Esophagus squamous epithelium (tissue), 5 donors: ENCODE data around the gene DNAH8. TPM values are rescaled to one million over a fixed set of nuclear protein-coding genes. Genes with fewer than 3 reads are reported as not detected.
A peak's percentile ranks its signal among the peaks of the same experiment; 100 is the strongest.

Source experiments
- DNase-seq: peaks from one replicate; lab custom pipeline; 2025; lab: John Stamatoyannopoulos, UW
- H3K27ac ChIP-seq, 4 donors: fragments of 200-600 bp; sonication (generic); one replicate each; pipeline ENCODE4 v1.5.1; 2016 to 2019; ENCODE audit warnings: mild to moderate bottlenecking in 1 of 4
- H3K27me3 ChIP-seq, 4 donors: fragments of 200-600 bp; sonication (generic); 1 replicate in 3 of 4; 2 replicates in 1 of 4; pipeline versions ENCODE4 v1.5.1 to v1.6.0; 2017 to 2021; ENCODE audit warnings: antibody characterized with exemption in 1 of 4
- H3K36me3 ChIP-seq, 3 donors: fragments of 200-600 bp; sonication (generic); one replicate each; pipeline ENCODE4 v1.5.1; 2016 to 2019
- H3K4me1 ChIP-seq, 3 donors: fragments of 200-600 bp; sonication (generic); one replicate each; pipeline ENCODE4 v1.5.1; 2017 to 2019
- H3K4me3 ChIP-seq, 4 donors: fragments of 200-600 bp; sonication (generic); 1 replicate in 3 of 4; 2 replicates in 1 of 4; pipeline ENCODE4 v1.5.1; 2016 to 2019; ENCODE audit warnings: mild to moderate bottlenecking in 2 of 4, moderate library complexity in 1 of 4
- H3K9me3 ChIP-seq, 3 donors: fragments of 200-600 bp; sonication (generic); one replicate each; pipeline ENCODE4 v1.5.1; 2016 to 2019
- CTCF ChIP-seq, 6 experiments: fragments of 450-650 bp in 4 of 6; fragments of 200-600 bp in 2 of 6; sonication (generic) in 2 of 6; IDR thresholded peaks; one replicate each; pipeline ENCODE4 v1.5.1; 2016 to 2019; ENCODE audit warnings: antibody characterized with exemption in 6 of 6, mild to moderate bottlenecking in 4 of 6, moderate library complexity in 4 of 6
- POLR2A ChIP-seq, 4 donors: fragments of 450-650 bp; IDR thresholded peaks; one replicate each; pipeline ENCODE4 v1.6.1; 2017; ENCODE audit warnings: antibody characterized with exemption in 4 of 4, mild to moderate bottlenecking in 4 of 4, moderate library complexity in 3 of 4
- WGBS, 2 donors: methylation state at CpG; one replicate each; pipeline ENCODE4 v1.1.5; 2018; 5-methylcytosine and 5-hydroxymethylcytosine counted together
- intact Hi-C: fragments of 100-400 bp; cut with DNase I; formaldehyde crosslinking; loops from one replicate; pipeline ENCODE4 v1.15.0; 2022
- total RNA-seq, 4 donors: library from RNA; depleted of rRNA; stranded (reverse); fragments of >200 nt; gene quantifications; one replicate each; pipeline ENCODE4 v1.1.0, GENCODE V29; 2016
- donor health status: DM: yes; HTN: yes; CAD: no.

Gene DNAH8
- total RNA-seq, 4 donors from 2014 or later: under 0.01 to 0.03 TPM; not detected in 2

DNA sequence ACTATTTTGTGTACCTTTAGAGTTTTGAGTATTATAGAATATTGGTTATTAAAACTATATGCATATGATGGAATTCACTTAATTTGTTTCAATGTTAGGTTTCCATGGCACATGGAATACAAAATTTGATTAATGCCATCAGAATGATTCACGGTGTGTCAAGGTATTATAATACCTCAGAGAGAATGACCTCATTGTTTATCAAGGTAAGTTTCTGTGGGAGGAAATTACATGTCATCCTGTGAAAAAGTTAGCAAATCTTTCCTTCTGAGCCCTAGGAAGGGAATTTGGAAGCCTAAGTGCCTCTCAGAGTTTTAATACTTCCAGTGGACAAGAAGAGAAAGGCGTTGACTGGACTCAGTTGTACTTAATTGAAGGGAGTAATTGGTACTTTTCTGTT lies 40.8 kb downstream of the DNAH8 start:
- intact Hi-C loops: no loop called here
- no peaks in the 10 kb centered on the region for H3K9me3 ChIP-seq
- H3K36me3 ChIP-seq: no peaks in the 10 kb centered on the region
- DNase-seq: no peak
- H3K27me3 ChIP-seq: no peaks in the 10 kb centered on the region
- TF ChIP-seq CTCF (IDR thresholded peaks at IDR 0.05) (no peak), POLR2A (IDR thresholded peaks at IDR 0.05) (no peak)
- WGBS, 2 donors: 43 to 56% methylated on average over 2 of the region's 2 CpGs
- H3K4me3 ChIP-seq: no peak overlapping the region
- peak overlapping the region in 3 of 4 donors; percentile 74 to 83 (median 75) for H3K27ac ChIP-seq
- H3K4me1 ChIP-seq: peaks cover 0 to 4% (median 0%) of the 10 kb centered on the region in 3 donors

DNA sequence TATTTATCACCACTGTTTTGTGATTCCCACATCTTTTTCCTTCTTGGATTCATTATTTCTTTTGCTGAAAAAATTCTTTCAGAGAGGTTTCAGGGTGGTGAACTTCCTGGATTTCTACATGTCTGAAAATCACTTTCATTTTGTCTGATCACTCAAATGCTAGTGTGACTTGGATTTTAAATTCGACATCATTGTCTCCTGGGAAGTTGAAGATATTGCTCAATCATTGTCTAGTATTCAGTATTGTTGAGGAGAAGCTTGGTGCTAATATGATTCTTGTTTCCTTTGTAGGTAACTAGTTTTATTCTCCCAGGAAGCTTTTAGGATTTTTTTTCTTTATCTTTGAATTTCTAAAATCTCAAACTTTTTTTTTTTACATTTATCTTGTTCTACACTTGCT lies 45.0 kb downstream of the DNAH8 start:
- Histone ChIP-seq H3K9me3 (no peaks in the 10 kb centered on the region), H3K4me3 (no peak overlapping the region), H3K36me3 (no peaks in the 10 kb centered on the region), H3K27ac (no peak overlapping the region), H3K4me1 (peaks cover 0 to 4% (median 0%) of the 10 kb centered on the region in 3 donors), H3K27me3 (no peaks in the 10 kb centered on the region)
- no peak for DNase-seq
- intact Hi-C loops: no loop called here
- WGBS, 2 donors: 52 to 62% methylated on average over 1 of the region's 1 CpG
- TF ChIP-seq CTCF (IDR thresholded peaks at IDR 0.05): no peak
- TF ChIP-seq POLR2A (IDR thresholded peaks at IDR 0.05): no peak

GRCh38 chr6:38762848-38763247 lies 47.7 kb downstream of the DNAH8 start:
- no peak for DNase-seq
- Histone ChIP-seq H3K36me3 (no peaks in the 10 kb centered on the region), H3K4me1 (no peaks in the 10 kb centered on the region), H3K4me3 (no peak overlapping the region), H3K27ac (no peak overlapping the region), H3K27me3 (no peaks in the 10 kb centered on the region), H3K9me3 (no peaks in the 10 kb centered on the region)
- TF ChIP-seq CTCF (IDR thresholded peaks at IDR 0.05) (no peak), POLR2A (IDR thresholded peaks at IDR 0.05) (no peak)
- intact Hi-C loops: no loop called here

DNA sequence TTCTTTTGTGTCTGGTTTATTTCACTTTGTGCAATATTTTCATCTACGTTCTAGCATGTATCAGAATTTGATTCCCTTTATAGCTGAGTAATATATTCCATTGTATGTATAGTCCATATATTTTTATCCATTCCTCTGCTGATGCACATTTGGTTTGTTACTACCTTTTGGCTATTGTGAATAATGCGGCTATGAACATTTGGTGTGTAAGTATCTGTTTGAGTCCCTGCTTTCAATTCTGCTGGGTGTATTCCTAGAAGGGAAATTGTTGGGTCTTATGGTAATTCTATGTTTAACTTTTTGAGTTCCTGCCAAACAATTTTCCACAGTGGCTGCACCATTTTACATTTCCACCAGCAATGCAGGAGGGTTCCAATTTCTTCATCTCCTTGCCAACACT lies 52.4 kb downstream of the DNAH8 start:
- peaks cover 0 to 12% (median 4%) of the 10 kb centered on the region in 3 donors for H3K4me1 ChIP-seq
- H3K9me3 ChIP-seq: no peaks in the 10 kb centered on the region
- TF ChIP-seq POLR2A (IDR thresholded peaks at IDR 0.05) (no peak), CTCF (IDR thresholded peaks at IDR 0.05) (no peak)
- no peak for DNase-seq
- no peak overlapping the region for H3K27ac ChIP-seq
- no peaks in the 10 kb centered on the region for H3K36me3 ChIP-seq
- WGBS, 2 donors: 77 to 90% methylated on average over 2 of the region's 2 CpGs
- no peak overlapping the region for H3K4me3 ChIP-seq
- intact Hi-C loops: no loop called here
- H3K27me3 ChIP-seq: no peaks in the 10 kb centered on the region

DNA sequence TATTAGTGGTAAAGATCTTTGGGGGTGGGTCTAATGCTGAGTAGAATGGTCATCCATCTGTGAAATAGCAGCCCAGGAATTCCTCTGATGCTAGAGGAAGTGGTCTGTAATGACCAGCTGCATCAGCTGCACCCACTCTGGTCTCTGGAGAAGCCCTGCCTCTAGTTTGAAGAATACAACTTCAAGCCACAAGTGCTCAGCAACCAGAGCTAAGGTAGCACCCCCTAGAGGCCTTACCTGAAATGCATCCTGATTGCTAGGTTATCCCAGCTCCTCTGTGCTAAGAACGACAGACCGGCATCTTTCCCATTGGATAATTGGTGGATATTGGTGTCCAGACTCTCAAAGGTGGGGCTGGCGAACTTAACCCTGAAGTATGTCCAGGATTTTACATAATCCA lies 58.2 kb downstream of the DNAH8 start:
- no peak overlapping the region for H3K4me3 ChIP-seq
- intact Hi-C loops: no loop called here
- WGBS, 2 donors: 60 to 88% methylated on average over 1 to 3 of the region's 3 CpGs

More for the DNA sequence above, 58.2 kb downstream of the DNAH8 start:
- H3K4me1 ChIP-seq: peaks cover 0 to 12% (median 4%) of the 10 kb centered on the region in 3 donors
- H3K9me3 ChIP-seq: no peaks in the 10 kb centered on the region
- no peak for TF ChIP-seq POLR2A (IDR thresholded peaks at IDR 0.05)
- peak in 5 of 6 experiments; percentile 13 to 66 (median 30) for TF ChIP-seq CTCF (IDR thresholded peaks at IDR 0.05)
- no peak overlapping the region for H3K27ac ChIP-seq
- no peaks in the 10 kb centered on the region for H3K27me3 ChIP-seq
- no peaks in the 10 kb centered on the region for H3K36me3 ChIP-seq
- no peak for DNase-seq
